Activated naive CD4-positive, alpha-beta T cell (primary cell): ENCODE data around the gene APCDD1L.
"Not testable (repeated sequence)": the region's sequence is repeated elsewhere in the genome, so short reads cannot be mapped to it uniquely, and the experiment has no call there.

Source experiments
- DNase-seq, 4 experiments: peaks; one replicate each; lab custom pipeline; 2025; lab: John Stamatoyannopoulos, UW

The APCDD1L gene

GRCh38 chr20:58514321-58515232 is 622 bp downstream of the APCDD1L start:
- no peak for DNase-seq

GRCh38 chr20:58513580-58514285 is 1.5 kb downstream of the APCDD1L start:
- no peak for DNase-seq

GRCh38 chr20:58512808-58513552 is 2.2 kb downstream of the APCDD1L start:
- no peak for DNase-seq

GRCh38 chr20:58511861-58512260 is 3.3 kb downstream of the APCDD1L start:
- no peak for DNase-seq

- DNase-seq, result no peak
Observed at GRCh38 chr20:58511364-58511763, 3.8 kb downstream of the APCDD1L start.

GRCh38 chr20:58510921-58511320 is 4.3 kb downstream of the APCDD1L start:
- no peak for DNase-seq

GRCh38 chr20:58508762-58509395 is 6.3 kb downstream of the APCDD1L start:
- no peak for DNase-seq

- DNase-seq, result not testable (repeated sequence)
Observed at GRCh38 chr20:58506999-58507398, 8.2 kb downstream of the APCDD1L start.

GRCh38 chr20:58504566-58504965 is 10.6 kb downstream of the APCDD1L start:
- no peak for DNase-seq

GRCh38 chr20:58503668-58504067 is 11.5 kb downstream of the APCDD1L start:
- no peak for DNase-seq

GRCh38 chr20:58500256-58500655 is 14.9 kb downstream of the APCDD1L start:
- no peak for DNase-seq

GRCh38 chr20:58498470-58499068 is 16.6 kb downstream of the APCDD1L start:
- DNase-seq, result no peak

GRCh38 chr20:58497724-58498469 is 17.3 kb downstream of the APCDD1L start:
- DNase-seq, result no peak

- DNase-seq, result no peak
Observed at GRCh38 chr20:58497076-58497641, 18.0 kb downstream of the APCDD1L start.

- no peak for DNase-seq
Observed at GRCh38 chr20:58496429-58496769, 18.8 kb downstream of the APCDD1L start.

- no peak for DNase-seq
Observed at GRCh38 chr20:58495623-58496428, 19.4 kb downstream of the APCDD1L start.

- DNase-seq, result no peak
Observed at GRCh38 chr20:58494923-58495622, 20.1 kb downstream of the APCDD1L start.

- no peak for DNase-seq
Observed at GRCh38 chr20:58492795-58493524, 22.2 kb downstream of the APCDD1L start.
